ENCODE data around the gene CCDC85B.

CCDC85B gene

GRCh38 chr11:65869643-65870306 is 20.7 kb upstream of the CCDC85B start:
- DNase-seq = no peak

GRCh38 chr11:65870307-65870658 is 20.2 kb upstream of the CCDC85B start:
- DNase-seq = no peak

GRCh38 chr11:65870706-65871681 is 19.5 kb upstream of the CCDC85B start:
- no peak for DNase-seq

- DNase-seq = no peak
These were observed 18.5 kb upstream of the CCDC85B start for GRCh38 chr11:65871811-65872548.

GRCh38 chr11:65872586-65873317 is 17.7 kb upstream of the CCDC85B start, which contains the start of gene EFEMP2:
Gene EFEMP2 (minus strand): TSS chr11:65872800. CDS start chr11:65872354, 446 bp downstream.
- DNase-seq = no peak

- DNase-seq = peak; percentile 95
These were observed 16.9 kb upstream of the CCDC85B start for GRCh38 chr11:65873318-65874156.

- peak; percentile 46 for DNase-seq
These were observed 10.9 kb upstream of the CCDC85B start, which contains the start of gene CTSW for GRCh38 chr11:65879617-65880016. Gene CTSW (plus strand): TSS chr11:65879837. CDS start chr11:65879855, 18 bp downstream.

- no peak for DNase-seq
These were observed 10.4 kb upstream of the CCDC85B start for GRCh38 chr11:65880027-65880426.

GRCh38 chr11:65880844-65881421 is 9.5 kb upstream of the CCDC85B start:
- DNase-seq = no peak

GRCh38 chr11:65882120-65883057 is 8.1 kb upstream of the CCDC85B start:
- DNase-seq = no peak

- no peak for DNase-seq
These were observed 7.3 kb upstream of the CCDC85B start for GRCh38 chr11:65883058-65883761.

- DNase-seq = no peak
These were observed 6.4 kb upstream of the CCDC85B start for GRCh38 chr11:65883786-65884715.

- DNase-seq = peak; percentile 80
These were observed 5.8 kb upstream of the CCDC85B start for GRCh38 chr11:65884716-65885092.

GRCh38 chr11:65885231-65885630 is 5.2 kb upstream of the CCDC85B start:
- DNase-seq = no peak

GRCh38 chr11:65885808-65886536 is 4.5 kb upstream of the CCDC85B start:
- DNase-seq = no peak

GRCh38 chr11:65886826-65887722 is 3.4 kb upstream of the CCDC85B start:
- DNase-seq = no peak

Data from CD4-positive, alpha-beta T cell treated with Interleukin-15 for 1 hour (primary cell).